ENCODE results near the gene C20orf144.

Gene C20orf144

DNA sequence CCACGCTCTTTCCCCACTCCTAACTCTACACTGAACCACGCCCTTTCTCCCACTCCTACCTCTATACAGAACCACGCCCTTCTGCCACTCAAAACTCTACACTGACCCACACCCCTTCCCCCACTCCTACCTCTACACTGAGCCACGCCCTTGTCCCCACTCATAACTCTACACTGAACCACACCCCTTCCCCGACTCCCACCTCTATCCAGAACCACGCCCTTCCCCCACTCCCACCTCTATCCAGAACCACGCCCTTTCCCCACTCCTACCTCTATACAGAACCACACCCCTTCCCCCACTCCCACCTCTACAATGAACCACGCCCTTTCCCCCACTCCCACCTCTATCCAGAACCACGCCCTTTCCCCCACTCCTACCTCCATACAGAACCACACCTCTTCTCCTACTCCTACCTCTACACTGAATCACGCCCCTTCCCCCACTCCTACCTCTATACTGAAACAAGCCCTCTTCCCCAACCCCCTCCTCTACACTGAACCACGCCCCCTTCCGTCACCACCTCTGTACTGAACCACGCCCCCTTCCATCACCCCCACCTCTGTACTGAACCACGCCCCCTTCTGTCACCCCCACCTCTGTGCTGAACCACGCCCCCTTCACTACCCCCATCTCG lies 47.9 kb downstream of the C20orf144 start:
- Histone ChIP-seq H3K27me3 (ENCODE audit: insufficient read depth, low read length, poor library complexity) (no peaks in the 10 kb centered on the region), H2AFZ (ENCODE audit: low read depth, low read length) (no peak overlapping the region), H3K4me1 (ENCODE audit: insufficient read depth, low read length) (no peaks in the 10 kb centered on the region), H3K36me3 (ENCODE audit: insufficient read depth, low read length) (peaks cover 43% of the 10 kb centered on the region), H4K20me1 (ENCODE audit: insufficient read depth, low read length) (no peaks in the 10 kb centered on the region), H3K79me2 (ENCODE audit: insufficient read depth, low read length) (no peaks in the 10 kb centered on the region), H3K4me3 (ENCODE audit: low read depth in 1 of 2, low read length in 2 of 2) (no peak overlapping the region), H3K9me3 (ENCODE audit: insufficient read depth, low read length, severe bottlenecking) (no peaks in the 10 kb centered on the region), H3K9ac (ENCODE audit: low read depth, low read length) (no peak overlapping the region), H3K27ac (ENCODE audit: low read length) (no peak overlapping the region), H3K4me2 (ENCODE audit: insufficient read depth, low read length) (no peak overlapping the region)
- TF ChIP-seq EZH2 (IDR thresholded peaks at IDR 0.05; ENCODE audit: borderline replicate concordance, low read depth, low read length, severe bottlenecking) = no peak
- TF ChIP-seq, protein P1, sequence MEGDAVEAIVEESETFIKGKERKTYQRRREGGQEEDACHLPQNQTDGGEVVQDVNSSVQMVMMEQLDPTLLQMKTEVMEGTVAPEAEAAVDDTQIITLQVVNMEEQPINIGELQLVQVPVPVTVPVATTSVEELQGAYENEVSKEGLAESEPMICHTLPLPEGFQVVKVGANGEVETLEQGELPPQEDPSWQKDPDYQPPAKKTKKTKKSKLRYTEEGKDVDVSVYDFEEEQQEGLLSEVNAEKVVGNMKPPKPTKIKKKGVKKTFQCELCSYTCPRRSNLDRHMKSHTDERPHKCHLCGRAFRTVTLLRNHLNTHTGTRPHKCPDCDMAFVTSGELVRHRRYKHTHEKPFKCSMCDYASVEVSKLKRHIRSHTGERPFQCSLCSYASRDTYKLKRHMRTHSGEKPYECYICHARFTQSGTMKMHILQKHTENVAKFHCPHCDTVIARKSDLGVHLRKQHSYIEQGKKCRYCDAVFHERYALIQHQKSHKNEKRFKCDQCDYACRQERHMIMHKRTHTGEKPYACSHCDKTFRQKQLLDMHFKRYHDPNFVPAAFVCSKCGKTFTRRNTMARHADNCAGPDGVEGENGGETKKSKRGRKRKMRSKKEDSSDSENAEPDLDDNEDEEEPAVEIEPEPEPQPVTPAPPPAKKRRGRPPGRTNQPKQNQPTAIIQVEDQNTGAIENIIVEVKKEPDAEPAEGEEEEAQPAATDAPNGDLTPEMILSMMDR (IDR thresholded peaks at IDR 0.05; ENCODE audit: borderline replicate concordance, extremely low read depth, low read length, poor library complexity, severe bottlenecking) = no peak
- ATAC-seq (ENCODE audit: insufficient read depth, low read depth) (no peak), DNase-seq (no peak)

DNA sequence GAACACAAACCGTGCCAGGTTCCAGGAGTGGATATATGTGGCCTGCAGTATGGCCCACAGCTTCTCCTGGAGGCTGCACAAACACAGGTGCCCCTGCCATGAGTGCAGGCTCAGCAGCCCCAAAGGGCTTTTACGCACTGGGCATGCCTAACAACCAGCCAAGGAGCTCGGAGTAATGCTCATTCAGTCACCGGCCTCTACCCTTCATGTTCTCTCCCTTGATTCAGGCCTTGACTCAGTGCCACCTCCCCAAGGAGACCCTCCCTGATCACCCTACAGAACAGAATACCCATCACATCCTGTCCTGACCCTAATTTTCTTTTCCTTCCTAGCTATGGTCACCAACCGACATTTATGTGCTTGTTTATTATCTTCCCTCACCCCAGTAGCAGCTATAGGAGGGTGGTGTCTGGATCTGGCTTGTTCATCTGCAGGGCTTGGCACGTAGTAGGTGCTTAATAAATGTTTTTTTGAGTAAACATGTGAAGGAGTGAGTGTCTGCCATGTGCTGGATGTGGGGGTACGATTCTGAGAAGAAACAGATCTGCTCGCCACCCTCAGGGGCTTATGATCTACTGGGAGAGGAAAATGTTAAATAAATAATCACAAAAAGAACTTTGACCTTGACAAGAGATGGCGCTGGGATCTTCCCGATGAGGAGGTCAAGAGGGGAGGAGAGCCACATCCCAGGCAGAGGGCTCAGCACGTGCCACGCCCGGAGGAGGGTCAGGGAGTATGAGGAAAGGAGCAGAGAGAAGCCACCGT lies 48.7 kb downstream of the C20orf144 start:
- Histone ChIP-seq H3K4me3 (ENCODE audit: low read depth in 1 of 2, low read length in 2 of 2) (no peak overlapping the region), H2AFZ (ENCODE audit: low read depth, low read length) (no peak overlapping the region), H3K27ac (ENCODE audit: low read length) (no peak overlapping the region), H3K4me1 (ENCODE audit: insufficient read depth, low read length) (no peaks in the 10 kb centered on the region), H4K20me1 (ENCODE audit: insufficient read depth, low read length) (no peaks in the 10 kb centered on the region), H3K27me3 (ENCODE audit: insufficient read depth, low read length, poor library complexity) (no peaks in the 10 kb centered on the region), H3K79me2 (ENCODE audit: insufficient read depth, low read length) (no peaks in the 10 kb centered on the region), H3K9ac (ENCODE audit: low read depth, low read length) (no peak overlapping the region), H3K36me3 (ENCODE audit: insufficient read depth, low read length) (peaks cover 43% of the 10 kb centered on the region), H3K4me2 (ENCODE audit: insufficient read depth, low read length) (no peak overlapping the region), H3K9me3 (ENCODE audit: insufficient read depth, low read length, severe bottlenecking) (no peaks in the 10 kb centered on the region)
- DNase-seq (no peak), ATAC-seq (ENCODE audit: insufficient read depth, low read depth) (no peak)
- TF ChIP-seq EZH2 (IDR thresholded peaks at IDR 0.05; ENCODE audit: borderline replicate concordance, low read depth, low read length, severe bottlenecking) = no peak
- TF ChIP-seq, protein P1 (IDR thresholded peaks at IDR 0.05; ENCODE audit: borderline replicate concordance, extremely low read depth, low read length, poor library complexity, severe bottlenecking) = no peak

DNA sequence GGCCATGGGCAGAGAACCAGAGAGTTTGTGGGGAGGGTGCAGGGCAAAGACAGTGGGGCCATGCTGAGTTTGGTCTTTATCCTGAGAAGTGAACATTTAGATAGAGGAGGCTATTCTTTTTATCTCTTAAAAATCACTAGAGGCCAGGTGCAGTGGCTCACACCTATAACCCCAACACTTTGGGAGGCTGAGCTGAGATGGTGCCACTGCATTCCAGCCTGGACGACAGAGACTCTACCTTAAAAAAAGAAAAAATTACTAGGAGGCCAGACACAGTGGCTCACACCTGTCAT lies 49.3 kb downstream of the C20orf144 start:
- Histone ChIP-seq H3K9ac (ENCODE audit: low read depth, low read length) (no peak overlapping the region), H4K20me1 (ENCODE audit: insufficient read depth, low read length) (no peaks in the 10 kb centered on the region), H3K27me3 (ENCODE audit: insufficient read depth, low read length, poor library complexity) (no peaks in the 10 kb centered on the region), H2AFZ (ENCODE audit: low read depth, low read length) (no peak overlapping the region), H3K79me2 (ENCODE audit: insufficient read depth, low read length) (0 out of 2 replicates have a peak, but pooled peaks cover 4% of the 10 kb centered on the region), H3K4me3 (ENCODE audit: low read depth in 1 of 2, low read length in 2 of 2) (no peak overlapping the region), H3K9me3 (ENCODE audit: insufficient read depth, low read length, severe bottlenecking) (no peaks in the 10 kb centered on the region), H3K4me1 (ENCODE audit: insufficient read depth, low read length) (no peaks in the 10 kb centered on the region), H3K4me2 (ENCODE audit: insufficient read depth, low read length) (no peak overlapping the region), H3K36me3 (ENCODE audit: insufficient read depth, low read length) (peaks cover 41% of the 10 kb centered on the region), H3K27ac (ENCODE audit: low read length) (no peak overlapping the region)
- ATAC-seq (ENCODE audit: insufficient read depth, low read depth) (no peak), DNase-seq (no peak)
- TF ChIP-seq, protein P1 (IDR thresholded peaks at IDR 0.05; ENCODE audit: borderline replicate concordance, extremely low read depth, low read length, poor library complexity, severe bottlenecking) = no peak
- TF ChIP-seq EZH2 (IDR thresholded peaks at IDR 0.05; ENCODE audit: borderline replicate concordance, low read depth, low read length, severe bottlenecking) = no peak
